GM21529 (cell line): ENCODE measurements around the gene RAB8B.
"Not testable (repeated sequence)": the region's sequence is repeated elsewhere in the genome, so short reads cannot be mapped to it uniquely, and the experiment has no call there.

Experiments
- ATAC-seq: cut with Tn5 transposase; IDR thresholded peaks from one replicate; pipeline ENCODE4 v1.9.1; 2021; ENCODE audit not compliant: unreplicated experiment

Gene RAB8B

GRCh38 chr15:63233667-63234423 is 44.4 kb downstream of the RAB8B start:
- no peak for ATAC-seq

- no peak for ATAC-seq
Observed at GRCh38 chr15:63234451-63234870, 45.1 kb downstream of the RAB8B start.

DNA sequence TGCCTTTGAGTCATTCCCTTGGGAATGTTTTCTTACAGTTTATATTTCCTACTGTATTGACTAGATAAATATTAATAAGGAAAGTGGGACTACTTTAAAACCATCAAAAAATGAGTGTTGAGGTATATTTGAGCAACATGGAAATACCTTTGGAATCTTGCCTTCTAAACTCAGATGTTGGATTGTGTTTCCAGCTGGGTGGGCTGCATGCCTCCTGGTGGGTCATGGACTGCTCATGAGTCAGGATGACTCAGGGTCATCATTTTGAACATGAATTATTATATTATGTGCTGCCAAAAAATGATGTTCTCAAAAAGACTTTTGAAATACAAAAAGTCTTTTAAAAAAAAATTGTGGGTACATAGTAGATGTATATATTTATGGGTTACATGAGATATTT is 46.9 kb downstream of the RAB8B start:
- no peak for ATAC-seq

GRCh38 chr15:63237086-63237485 is 47.7 kb downstream of the RAB8B start:
- not testable (repeated sequence) for ATAC-seq

DNA sequence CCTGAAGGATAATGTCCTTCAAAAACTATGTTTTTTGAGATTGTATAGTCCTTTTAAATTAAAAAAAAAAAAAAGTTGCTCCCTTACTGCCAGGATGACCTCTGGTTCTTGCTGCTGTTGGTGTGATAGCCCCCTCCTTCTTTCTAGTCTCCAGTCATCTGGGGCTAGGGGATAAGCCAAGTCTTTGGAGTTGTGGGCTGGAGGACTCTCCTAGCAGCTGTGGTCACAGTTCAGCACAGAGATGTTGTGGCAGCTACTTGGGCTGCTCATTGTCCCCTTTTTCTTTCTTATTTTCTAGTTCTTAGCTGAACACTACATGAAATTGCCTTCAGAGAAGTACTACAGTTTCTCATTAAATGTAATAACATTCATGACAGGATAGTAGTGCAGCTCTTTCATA is 48.8 kb downstream of the RAB8B start:
- ATAC-seq: no peak

GRCh38 chr15:63238796-63239195 is 49.4 kb downstream of the RAB8B start:
- peak; percentile 68 for ATAC-seq

- ATAC-seq: no peak
Observed at GRCh38 chr15:63240109-63240508, 50.7 kb downstream of the RAB8B start.

DNA sequence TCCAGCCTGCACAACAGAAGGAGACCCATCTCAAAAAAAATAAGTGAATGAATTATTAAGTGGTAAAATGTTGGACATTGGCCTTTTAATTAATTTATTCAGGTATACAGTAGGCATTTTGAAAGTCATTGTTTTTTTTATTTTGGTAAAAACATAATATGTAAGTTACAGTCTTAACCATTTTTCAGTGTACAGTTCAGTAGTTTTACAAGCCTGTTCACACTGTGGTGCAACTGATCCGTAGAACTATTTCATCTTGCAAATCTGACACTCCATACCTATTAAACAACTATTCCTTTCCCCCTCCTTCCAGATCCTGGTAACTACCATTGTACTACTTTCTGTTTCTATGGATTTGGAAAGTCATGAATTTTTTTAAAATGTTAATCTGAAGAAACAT is 51.9 kb downstream of the RAB8B start:
- ATAC-seq: no peak

DNA sequence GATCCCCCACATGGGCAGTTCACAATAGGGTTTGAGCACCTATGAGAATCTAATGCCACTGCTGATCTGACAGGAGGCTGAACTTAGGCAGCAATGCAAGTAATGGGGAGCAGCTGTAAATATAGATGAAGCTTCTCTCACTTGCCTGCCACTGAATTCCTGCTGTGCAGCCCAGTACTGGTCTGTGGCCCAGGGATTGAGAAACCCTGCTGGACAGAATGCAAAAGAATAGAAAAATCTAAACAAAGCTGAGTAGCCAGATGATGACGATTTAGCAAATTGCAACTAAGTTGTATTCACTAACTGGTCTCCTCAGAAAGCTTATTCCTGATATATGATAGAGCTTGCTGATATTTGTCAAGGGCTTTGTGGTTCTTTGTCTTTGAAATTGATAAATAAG is 53.7 kb downstream of the RAB8B start:
- no peak for ATAC-seq

DNA sequence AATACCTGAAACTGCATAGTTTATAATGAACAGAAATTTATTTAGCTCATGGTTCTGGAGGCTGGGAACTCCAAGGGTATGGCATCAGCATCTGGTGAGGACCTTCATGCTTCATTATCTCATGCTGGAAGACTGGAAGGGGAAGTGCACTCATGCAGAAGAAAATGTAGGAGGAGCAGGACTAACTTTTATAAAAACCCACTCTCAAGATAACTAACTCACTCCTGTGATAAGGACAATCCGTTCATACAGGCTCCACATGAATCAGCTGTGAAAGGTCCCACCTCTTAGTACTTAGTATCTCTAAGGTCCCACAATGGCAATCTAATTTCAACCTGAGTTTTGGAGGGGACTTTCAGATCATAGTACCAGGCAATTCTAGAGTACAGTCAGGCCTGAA is 54.4 kb downstream of the RAB8B start:
- ATAC-seq: no peak

- no peak for ATAC-seq
Observed at GRCh38 chr15:63244399-63244798, 55.0 kb downstream of the RAB8B start.

DNA sequence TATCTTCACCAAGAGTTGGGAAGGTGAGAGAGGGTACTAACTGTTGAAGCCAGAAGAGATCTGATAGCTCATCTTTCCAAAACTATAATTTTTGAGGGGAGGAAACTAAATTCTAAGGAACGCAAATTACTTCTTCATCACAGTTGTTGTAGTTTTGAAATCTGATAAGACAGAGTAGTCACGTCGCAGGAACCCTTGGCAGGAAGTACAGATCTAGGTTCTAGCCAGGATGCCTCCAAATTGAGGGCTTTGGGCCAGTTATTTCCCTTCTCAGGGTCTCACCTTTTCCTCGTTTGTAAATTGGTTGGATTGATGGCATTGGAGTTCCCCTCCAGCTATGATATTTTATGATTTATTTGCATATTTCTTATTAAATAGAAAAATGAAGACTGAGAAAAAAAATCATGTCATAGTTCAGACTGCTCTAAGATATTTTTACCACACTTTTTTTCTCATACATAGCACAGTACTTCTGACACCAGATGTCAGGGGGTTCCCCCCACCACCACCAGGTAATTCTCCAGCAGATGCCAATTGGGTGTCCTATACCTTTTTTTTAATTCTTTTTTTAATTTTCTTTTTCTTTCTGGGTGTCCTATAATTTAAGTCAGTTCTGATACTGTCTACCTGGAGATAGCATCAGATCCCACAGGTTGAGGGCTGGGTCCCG is 55.7 kb downstream of the RAB8B start:
- no peak for ATAC-seq

- ATAC-seq: no peak
Observed at GRCh38 chr15:63246691-63247469, 57.5 kb downstream of the RAB8B start.

GRCh38 chr15:63250312-63250965 is 61.0 kb downstream of the RAB8B start:
- ATAC-seq: no peak

DNA sequence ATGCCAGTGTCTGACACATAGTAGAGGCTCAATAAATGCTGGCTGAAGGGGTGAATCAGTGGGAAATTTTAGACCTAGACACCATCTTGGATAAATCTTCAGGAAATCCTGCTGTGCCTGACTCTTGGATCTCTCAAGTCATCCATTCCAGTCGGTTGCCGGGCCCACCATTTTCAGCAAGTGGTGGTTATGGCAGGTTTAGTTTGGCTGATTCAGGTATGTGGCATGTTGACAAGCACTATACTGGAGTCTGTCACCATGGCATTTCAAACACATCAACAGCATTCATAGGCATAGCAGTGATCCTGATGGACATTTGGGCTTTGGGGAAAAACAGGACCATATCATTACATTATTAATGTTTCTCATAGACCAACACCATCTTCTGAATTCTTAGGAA is 62.3 kb downstream of the RAB8B start:
- no peak for ATAC-seq

DNA sequence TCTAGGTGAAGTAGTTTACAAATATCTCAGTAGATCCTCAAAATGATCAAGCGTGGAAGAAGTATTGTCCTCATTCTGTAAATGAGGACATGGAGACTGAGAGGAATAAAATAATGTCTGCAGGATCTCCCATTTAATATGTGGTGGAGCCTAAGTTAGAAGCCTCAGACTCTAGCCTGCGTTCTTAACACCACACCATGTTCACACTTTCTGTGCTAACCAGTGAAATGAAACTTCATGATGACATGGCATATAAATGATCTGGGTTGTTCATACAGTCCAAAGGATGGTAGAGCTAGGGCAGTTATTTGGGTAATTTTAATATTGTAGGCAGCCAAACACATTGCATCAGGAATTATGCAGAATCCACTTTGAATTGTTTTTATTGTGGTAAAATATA is 62.9 kb downstream of the RAB8B start:
- no peak for ATAC-seq

DNA sequence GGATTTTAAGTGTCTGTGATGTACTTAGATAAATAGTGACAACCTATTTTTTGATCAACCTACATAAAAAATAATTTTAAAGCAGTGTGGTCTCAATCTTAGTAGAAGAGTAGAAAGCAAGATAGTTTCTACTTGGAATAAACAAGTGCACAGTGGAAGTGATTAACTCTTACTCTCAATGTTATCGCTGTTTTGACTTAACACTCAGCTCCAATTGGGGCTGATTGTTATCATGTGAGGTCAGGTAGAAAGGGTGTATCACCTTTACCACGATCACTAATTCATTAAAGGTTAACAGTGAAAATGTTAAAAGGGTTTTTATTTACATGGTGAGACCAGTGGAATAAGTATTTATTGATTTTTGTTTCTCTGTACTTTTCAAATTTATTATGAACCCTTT is 65.6 kb downstream of the RAB8B start:
- no peak for ATAC-seq

DNA sequence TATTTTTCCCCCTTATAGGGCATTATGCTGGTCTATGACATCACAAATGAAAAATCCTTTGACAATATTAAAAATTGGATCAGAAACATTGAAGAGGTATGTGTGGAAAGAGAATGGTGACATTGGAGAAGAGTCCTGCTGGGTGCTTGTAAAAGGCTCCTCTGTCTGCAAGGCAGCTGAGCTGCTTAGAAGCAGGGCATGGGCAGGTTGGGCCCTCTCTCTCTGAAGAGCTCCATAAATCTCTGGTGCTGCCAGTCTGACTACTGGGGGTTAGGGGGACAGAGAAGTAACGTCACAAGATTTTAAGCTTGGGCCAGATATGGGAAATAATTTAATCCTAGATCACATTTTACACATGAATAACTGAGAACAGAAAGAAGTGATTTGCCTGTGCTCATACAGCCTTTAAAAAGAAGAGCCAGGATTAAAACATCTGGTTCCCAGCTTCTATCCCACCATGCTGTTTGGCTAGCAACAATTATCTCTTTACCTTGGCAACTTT is 66.1 kb downstream of the RAB8B start:
- no peak for ATAC-seq

DNA sequence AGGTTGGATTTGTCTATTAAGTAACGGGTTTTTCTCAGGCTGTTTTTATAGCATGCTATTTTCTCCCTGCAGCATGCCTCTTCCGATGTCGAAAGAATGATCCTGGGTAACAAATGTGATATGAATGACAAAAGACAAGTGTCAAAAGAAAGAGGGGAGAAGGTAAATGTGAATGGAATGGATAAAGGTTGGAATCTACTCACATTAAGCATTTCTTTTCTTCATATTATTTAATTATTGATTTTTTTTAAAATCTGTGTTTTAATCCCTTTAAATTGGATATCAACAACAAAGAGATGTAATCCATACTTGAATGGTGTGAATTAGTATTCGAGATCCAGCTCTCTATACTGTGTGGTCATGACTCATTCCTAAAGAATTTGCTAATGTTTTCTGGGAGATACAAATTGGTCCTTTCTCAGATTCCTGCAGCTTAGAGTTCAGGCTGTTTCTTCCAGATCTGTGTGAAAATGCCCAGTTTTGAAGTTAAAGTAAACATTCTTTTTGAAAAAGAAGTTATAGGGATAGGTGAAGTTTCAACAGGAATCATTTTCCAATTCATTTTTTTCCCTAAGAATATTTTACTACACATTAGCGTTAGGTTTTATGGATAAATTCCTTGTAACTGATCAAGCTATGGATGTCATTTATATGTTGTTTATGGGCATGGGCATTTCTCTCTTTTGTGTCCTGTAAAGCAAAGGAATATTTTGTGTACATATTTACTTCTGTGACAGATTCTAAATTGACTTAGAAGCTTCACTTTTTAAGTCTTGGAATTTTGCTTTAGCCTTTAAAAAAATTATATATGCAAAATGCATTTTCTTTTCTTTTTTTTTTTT is 67.2 kb downstream of the RAB8B start:
- ATAC-seq: no peak

GRCh38 chr15:63258658-63259057 is 69.3 kb downstream of the RAB8B start:
- no peak for ATAC-seq
